T-helper 2 cell treated with Interferon-gamma antibody and Interleukin-4, amounts not matched to agents 100 ng/mL and 5 ng/mL, for 36 hours (primary cell): Measurements from ENCODE around the gene ARID3B. TPM values are rescaled to one million over a fixed set of nuclear protein-coding genes. Genes with fewer than 3 reads are reported as not detected.
"Not testable (repeated sequence)": the region's sequence is repeated elsewhere in the genome, so short reads cannot be mapped to it uniquely, and the experiment has no call there.

ENCODE experiments used
- intact Hi-C: fragments of 100-400 bp; cut with micrococcal nuclease; formaldehyde crosslinking; loops from one replicate; pipeline ENCODE4 v1.15.1; 2023
- total RNA-seq: library from RNA; stranded (reverse); gene quantifications from 2 replicates; pipeline ENCODE4 v1.2.3, GENCODE V29; 2022

Gene ARID3B
- 32.7 and 35.7 TPM in 2 replicates for total RNA-seq

DNA sequence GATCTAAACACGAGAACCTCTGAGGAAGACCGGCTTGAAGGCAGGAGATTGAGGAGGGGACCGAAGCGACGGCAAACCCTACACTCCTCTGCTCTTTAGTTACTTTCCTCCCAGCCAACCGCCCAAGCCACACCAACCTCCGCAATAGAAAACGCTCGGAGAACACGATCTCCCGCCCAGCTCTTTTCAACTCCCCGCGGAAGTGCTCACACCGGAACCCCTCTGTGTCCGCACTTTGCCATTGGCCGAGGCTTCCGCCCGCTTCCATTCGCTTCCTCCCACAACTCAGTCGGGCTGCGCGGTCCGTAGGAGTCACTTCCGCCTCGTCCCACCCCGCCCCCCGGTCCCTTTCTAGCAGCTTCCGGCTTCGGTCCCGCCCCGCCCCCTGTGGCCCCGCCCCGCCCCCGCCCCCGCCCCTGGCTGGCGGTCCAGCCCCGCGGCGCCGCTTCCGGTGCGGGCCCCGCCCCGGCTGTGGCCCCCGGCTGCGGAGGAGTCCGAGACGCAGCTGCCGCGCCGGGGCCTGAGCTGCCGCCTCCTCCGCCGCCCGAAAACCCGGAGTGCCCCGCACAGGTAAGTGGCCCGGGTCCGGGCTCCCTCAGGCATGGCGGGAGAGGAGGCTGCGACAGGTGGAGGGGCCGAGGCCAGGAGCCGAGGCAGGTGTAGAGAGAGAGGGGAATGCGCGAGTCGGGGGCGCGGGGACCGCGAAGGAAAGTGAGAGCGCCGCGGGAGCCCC lies at the start of gene ARID3B:
Gene ARID3B, plus strand, starts transcription at position 460 of the 733 bp plus-strand sequence. CDS start 2,717 bp downstream, outside the sequence.
- intact Hi-C loops, result loop anchor here (1.0 to 10.0 kb wide), 8 partner anchors 49 to 1304 kb away; partner anchors contain the start of genes PML, SCAMP2, SIN3A and UBE2Q2

DNA sequence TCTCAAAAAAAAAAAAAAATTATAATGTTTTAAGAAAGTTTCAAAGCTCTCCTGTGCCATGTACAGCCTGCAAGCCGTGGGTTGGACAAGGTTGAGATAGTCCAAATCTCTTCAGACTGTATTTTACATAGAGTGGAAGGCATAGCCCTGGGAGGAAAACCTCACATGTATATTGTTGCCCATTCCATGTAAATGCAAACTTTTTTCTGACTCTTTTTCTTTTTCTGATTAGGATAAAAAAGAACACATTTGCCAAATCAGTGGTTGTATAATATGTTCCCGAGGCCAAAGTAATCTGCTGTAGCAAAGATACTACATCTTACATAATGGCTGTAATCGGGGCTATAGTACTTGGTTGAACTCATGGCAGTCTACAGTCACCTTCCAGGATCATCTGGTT lies 44.4 kb upstream of the ARID3B start:
- intact Hi-C loops, result no loop called here

GRCh38 chr15:74497584-74497983 lies 43.4 kb upstream of the ARID3B start:
- intact Hi-C loops, result no loop called here

- intact Hi-C loops, result no loop called here
Observed at GRCh38 chr15:74499366-74499765, 41.7 kb upstream of the ARID3B start.

DNA sequence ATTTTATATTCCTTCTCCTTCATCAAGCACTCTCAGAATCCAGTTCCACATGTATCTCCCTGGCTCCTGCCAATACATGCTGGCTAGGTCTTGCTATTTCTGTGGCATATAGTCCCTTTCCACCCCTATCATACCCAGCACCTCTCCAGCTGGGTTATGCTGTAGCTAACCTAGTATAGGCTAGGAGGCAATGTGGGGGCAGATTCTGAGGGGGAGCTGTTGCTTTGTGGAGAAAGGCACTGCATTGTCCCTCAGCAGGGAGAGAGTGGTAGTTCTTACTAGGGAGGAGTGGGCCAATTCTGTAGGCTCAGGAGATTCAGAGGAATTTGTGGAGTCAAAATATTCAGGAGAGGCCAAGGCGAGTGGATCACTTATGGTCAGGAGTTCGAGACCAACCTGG lies 40.6 kb upstream of the ARID3B start:
- intact Hi-C loops, result no loop called here

DNA sequence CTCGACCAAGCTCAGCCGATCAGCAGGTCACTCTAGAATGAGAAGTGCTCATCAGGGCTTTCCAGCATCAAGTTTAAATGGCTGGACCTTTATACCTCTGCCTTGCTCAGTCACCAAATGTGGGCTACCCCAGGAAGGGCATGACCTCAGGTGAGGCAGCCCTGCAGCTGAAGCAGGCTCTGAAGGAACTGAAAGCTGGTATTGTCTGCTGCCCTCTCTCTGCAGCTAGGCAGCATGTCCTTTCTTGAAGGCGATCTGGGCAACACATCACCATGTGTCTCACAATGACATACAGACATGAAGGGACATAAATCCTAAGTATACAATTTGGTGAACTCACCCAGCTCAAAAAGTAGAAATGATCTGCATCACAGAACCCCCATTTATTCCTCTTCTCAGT lies 38.7 kb upstream of the ARID3B start:
- intact Hi-C loops, result no loop called here

DNA sequence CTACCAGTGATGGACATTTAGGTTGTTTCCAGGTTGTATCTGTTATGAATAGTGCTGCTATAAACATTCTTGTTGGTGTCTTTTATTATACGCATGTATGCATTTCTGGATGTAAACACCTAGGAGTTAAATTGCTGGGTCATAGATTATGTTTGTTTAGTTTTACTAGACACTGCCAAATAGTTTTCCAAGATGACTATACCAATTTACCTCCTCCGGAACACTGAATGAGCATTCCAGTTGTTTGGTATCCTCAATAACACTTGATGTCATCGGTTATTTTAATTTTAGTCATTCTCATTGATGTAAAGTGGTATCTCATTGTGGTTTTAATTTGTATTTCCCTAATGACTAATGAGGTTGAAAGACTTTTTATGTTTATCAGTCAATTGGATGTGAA lies 36.6 kb upstream of the ARID3B start:
- intact Hi-C loops, result no loop called here

DNA sequence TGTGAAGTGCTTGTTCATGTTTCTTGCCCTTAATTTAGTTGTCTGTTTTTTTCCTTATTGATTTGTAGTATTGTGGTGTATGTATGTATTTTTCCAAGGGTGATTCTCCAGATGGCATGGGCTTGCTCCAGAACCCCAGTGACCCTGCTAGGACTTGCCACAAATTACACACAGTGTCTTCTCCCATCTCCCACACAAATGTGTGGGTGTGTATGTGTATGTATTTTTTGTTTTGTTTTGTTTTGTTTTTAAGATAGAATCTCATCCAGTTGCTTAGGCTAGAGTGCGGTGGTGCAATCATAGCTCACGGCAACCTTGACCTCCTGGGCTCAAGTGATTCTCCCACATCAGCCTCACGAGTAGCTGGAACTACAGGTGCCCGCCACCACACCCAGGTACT lies 36.2 kb upstream of the ARID3B start:
- intact Hi-C loops, result no loop called here

DNA sequence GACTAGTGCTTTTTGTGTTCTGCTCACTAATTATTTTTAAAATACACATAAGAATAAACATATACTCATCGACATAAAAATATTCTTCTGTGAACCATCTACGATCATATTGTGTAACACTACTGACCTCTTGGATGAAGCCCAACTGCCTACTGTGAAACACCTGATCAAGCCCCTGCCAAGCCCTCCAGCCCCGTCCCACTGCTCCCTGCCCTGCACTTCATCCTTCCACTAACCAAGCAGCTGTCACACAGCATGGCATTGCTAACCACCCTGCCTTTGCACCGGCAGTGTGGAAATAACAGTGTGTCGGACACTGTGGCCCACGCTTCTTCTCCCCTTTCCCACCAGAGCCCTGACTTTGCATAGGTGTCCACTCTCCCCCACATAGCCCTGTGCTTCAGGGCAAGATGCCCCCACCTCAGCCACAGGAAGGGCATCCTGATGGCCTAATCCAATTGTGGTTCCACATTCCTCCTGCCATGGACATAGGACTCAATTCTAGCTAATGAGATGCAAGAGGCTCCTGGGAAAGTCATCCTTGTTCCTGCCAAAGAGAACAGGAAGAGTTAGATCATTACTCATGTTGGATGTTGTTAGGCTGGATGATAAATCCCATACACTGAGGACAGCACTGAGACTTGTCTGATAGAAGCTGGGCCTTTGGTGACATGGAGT lies 35.0 kb upstream of the ARID3B start:
- intact Hi-C loops, result no loop called here

- intact Hi-C loops, result no loop called here
Observed at GRCh38 chr15:74506515-74506840, 34.5 kb upstream of the ARID3B start.

DNA sequence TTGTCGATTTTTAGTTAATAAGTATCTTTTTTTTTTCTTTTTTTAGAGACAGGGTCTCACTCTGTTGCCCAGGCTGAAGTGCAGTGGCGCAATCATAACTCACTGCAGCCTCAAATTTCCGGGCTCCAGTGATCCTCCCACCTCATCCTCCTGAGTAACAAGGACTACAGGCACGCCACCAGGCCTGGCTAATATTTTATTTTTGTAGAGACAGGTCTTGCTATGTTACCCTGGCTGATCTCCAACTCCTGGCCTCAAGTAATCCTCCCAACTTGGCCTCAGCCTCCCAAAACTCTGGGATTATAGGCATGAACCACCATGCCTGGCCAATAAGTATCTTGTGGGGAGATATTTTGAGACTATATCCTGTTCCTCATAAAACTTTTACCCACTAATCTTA lies 29.4 kb upstream of the ARID3B start:
- intact Hi-C loops, result no loop called here

DNA sequence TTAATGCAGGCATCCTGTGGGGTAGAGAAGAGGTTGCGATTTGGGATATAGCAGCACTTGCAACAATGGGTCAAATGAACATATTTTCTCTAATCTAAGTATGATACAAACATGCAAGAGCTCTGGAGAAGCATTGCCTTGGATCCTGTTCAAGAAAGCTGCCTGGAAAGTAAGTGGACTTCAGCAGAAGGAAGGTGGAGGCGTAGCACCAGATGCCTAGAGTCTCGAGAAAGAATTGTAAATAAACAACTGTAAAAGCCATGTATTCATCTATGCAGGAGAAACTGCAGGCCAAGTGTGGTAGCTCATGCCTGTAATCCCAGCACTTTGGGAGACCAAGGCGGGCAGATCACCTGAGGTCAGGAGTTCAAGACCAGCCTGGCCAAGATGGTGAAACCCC lies 27.0 kb upstream of the ARID3B start:
- intact Hi-C loops, result not testable (repeated sequence)

- intact Hi-C loops, result no loop called here
Observed at GRCh38 chr15:74517096-74517495, 23.9 kb upstream of the ARID3B start.

DNA sequence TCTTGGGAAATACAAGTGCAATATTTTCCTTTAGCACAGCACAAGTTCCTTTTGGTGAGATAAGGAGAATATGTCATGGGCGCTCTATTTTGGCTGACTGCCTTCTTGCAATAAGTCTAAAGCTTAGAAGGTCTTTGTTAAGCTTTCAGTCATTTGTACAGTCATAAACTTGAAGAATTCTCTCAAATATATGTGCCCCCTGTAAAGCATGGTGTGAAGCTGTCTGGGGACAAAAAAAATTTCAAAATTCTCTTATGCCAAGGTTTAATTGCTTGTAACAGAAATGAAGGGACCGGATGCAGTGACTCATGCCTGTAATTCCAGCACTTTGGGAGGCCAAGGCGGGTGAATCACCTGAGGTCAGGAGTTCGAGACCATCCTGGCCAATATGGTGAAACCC lies 21.7 kb upstream of the ARID3B start:
- intact Hi-C loops, result no loop called here

DNA sequence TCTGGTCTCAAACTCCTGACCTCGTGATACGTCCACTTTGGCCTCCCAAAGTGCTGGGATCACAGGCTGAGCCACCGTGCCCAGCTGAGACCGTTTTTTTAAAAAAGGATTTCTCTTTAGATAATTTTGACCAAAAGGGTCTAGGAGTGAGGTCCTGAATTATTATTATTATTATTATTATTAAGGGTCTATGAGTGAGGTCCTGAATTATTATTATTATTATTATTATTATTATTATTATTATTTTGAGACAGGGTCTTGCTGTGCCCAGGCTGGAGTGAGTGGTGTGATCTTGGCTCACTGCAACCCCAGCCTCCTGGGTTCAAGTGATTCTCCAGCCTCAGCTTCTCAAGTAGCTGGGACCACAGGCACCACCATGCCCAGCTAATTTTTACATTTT lies 20.6 kb upstream of the ARID3B start:
- intact Hi-C loops, result no loop called here

DNA sequence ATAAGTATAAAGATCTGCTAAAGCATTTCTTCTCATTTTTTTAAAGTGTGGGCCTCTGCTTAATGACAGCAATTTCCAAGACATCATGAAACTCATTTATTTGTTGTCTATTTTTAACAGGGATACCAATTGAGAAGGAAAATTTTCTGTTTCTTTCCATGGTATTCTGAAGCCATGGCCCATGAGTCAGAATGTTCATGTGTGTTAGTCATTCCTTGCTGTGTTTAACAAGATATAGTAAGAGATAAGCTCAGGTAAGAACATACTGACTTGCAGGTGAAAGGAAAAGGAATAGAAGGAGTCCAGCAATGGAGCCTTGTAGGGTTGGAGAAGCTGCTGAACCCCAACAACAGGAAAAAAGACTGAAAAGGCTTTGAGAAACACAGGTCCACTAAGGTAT lies 17.0 kb upstream of the ARID3B start:
- intact Hi-C loops, result no loop called here

- intact Hi-C loops, result no loop called here
Observed at GRCh38 chr15:74525309-74525708, 15.7 kb upstream of the ARID3B start.

- intact Hi-C loops, result no loop called here
Observed at GRCh38 chr15:74525945-74526344, 15.1 kb upstream of the ARID3B start.

GRCh38 chr15:74528876-74529275 lies 12.1 kb upstream of the ARID3B start:
- intact Hi-C loops, result no loop called here

DNA sequence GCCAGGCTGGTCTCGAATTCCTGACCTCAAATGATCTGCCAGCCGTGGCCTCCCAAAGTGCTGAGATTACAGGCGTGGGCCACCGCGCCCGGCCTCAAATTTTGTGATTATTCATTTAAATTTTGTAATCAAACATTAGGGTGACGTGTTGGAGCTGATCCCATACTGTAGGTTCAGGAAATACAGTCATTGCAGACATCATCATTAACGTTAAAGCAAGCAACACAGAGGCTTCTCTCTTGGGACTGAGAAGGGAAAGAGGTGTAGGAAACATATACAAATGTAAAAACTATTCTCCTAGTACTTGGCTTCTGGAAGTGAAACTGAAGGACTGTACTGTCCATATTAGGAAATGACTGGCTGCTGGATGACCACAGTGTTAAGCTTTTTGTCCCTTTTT lies 11.1 kb upstream of the ARID3B start:
- intact Hi-C loops, result no loop called here

GRCh38 chr15:74530771-74531143 lies 10.3 kb upstream of the ARID3B start:
- intact Hi-C loops, result no loop called here

DNA sequence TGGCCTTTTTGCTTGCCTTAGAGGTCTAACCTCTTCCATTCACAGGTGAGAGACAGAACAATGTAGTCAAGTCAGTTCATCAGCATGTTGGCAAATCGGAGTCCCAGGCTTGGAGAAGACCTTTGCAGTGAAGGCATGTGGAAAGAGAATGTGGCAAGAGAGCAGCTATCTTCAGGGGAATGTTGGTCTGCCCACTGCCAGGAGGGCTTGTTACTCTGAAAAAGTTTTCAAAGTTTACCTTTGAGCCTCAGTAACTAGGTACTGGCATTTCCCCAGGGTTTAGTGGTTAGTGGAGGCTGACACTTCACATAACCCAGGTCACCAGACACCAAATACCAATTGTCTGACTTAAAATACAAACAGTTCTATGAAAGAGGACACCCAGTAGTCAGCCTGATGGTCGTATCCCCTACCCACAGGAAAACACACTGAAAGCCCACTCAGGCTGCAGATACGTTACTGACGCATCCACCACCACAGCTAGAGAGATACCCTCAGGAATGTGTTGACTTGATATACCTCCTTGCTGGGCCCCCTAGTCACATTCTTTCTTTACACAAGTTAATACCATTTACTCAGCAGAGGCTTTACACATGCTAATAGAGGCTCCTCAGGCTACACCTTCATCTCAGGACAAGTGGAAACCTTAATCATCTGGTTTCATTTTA lies 9.7 kb upstream of the ARID3B start:
- intact Hi-C loops, result no loop called here
